Measurements from ENCODE around the gene YJEFN3. TPM values are rescaled to one million over a fixed set of nuclear protein-coding genes. Genes with fewer than 3 reads are reported as not detected.

Gene YJEFN3
- total RNA-seq, 2 donors from 2014 or later = 8.1 to 19.3 TPM

DNA sequence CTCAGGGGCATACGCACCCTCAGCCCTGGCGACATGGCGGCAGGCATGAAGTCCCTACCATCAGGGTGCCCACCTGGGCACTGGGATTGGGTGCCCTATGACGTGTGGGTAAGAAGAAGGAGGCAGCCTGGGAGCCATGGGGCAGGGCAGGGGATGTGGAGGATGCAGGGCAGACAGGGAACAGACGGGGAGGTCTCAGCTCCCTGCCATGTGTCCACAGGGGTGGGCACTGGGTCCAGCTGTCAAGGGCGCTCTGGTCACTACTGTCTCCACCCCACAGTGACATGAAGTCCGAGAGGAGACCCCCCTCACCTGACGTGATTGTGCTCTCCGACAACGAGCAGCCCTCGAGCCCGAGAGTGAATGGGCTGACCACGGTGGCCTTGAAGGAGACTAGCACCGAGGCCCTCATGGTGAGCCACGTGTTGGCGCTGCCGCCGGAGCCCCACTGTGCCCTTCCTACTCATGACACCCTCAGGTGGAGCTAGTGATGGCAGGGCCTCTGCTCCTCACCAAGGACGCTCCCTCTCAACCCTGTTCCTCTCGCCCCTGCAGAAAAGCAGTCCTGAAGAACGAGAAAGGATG, 36.6 kb upstream of the YJEFN3 start:
- 85% methylated on average over 20 of the region's 21 CpGs for WGBS

GRCh38 chr19:19493841-19494546, 34.7 kb upstream of the YJEFN3 start:
- peaks cover 6 to 16% of the 10 kb centered on the region in 2 donors for H3K36me3 ChIP-seq
- WGBS = 83% methylated on average over 15 of the region's 15 CpGs
- no peak for TF ChIP-seq POLR2AphosphoS5 (IDR thresholded peaks at IDR 0.05)
- no peak for TF ChIP-seq POLR2A (IDR thresholded peaks at IDR 0.05)
- no peak for TF ChIP-seq CTCF (IDR thresholded peaks at IDR 0.05)
- no peak overlapping the region for H3K4me3 ChIP-seq
- DNase-seq (ENCODE audit: low spot score) = no peak
- intact Hi-C loops (cut with DNase I) = loop anchor here (5.0 kb wide), 1 partner anchor 347 kb away; no protein-coding TSS in a partner anchor
- no peaks in the 10 kb centered on the region for H3K4me1 ChIP-seq (replicated peaks)
- no peaks in the 10 kb centered on the region for H3K9me3 ChIP-seq
- no peaks in the 10 kb centered on the region for H3K27me3 ChIP-seq (replicated peaks; ENCODE audit: insufficient read depth)
- no peak overlapping the region for H3K27ac ChIP-seq

More for the DNA sequence above, 36.6 kb upstream of the YJEFN3 start:
- Histone ChIP-seq H3K27ac (no peak overlapping the region), H3K36me3 (peaks cover 3 to 16% of the 10 kb centered on the region in 2 donors), H3K4me1 (replicated peaks) (no peaks in the 10 kb centered on the region), H3K27me3 (replicated peaks; ENCODE audit: insufficient read depth) (no peaks in the 10 kb centered on the region), H3K9me3 (no peaks in the 10 kb centered on the region), H3K4me3 (no peak overlapping the region)
- no peak for DNase-seq (ENCODE audit: low spot score)
- TF ChIP-seq POLR2A (IDR thresholded peaks at IDR 0.05) = no peak
- no peak for TF ChIP-seq CTCF (IDR thresholded peaks at IDR 0.05)
- no peak for TF ChIP-seq POLR2AphosphoS5 (IDR thresholded peaks at IDR 0.05)
- intact Hi-C loops (cut with DNase I) = loop anchor here (5.0 kb wide), 1 partner anchor 345 kb away; no protein-coding TSS in a partner anchor

GRCh38 chr19:19495614-19496603, 32.8 kb upstream of the YJEFN3 start:
- Histone ChIP-seq H3K9me3 (no peaks in the 10 kb centered on the region), H3K4me3 (no peak overlapping the region), H3K4me1 (replicated peaks) (no peaks in the 10 kb centered on the region), H3K27ac (no peak overlapping the region), H3K27me3 (replicated peaks; ENCODE audit: insufficient read depth) (no peaks in the 10 kb centered on the region), H3K36me3 (peaks cover 6 to 16% of the 10 kb centered on the region in 2 donors)
- 89% methylated on average over 30 of the region's 30 CpGs for WGBS
- TF ChIP-seq CTCF (IDR thresholded peaks at IDR 0.05) (no peak), POLR2AphosphoS5 (IDR thresholded peaks at IDR 0.05) (no peak), POLR2A (IDR thresholded peaks at IDR 0.05) (no peak)
- no peak for DNase-seq (ENCODE audit: low spot score)
- intact Hi-C loops (cut with DNase I) = no loop called here

- TF ChIP-seq POLR2AphosphoS5 (IDR thresholded peaks at IDR 0.05) (no peak), POLR2A (IDR thresholded peaks at IDR 0.05) (no peak), CTCF (IDR thresholded peaks at IDR 0.05) (no peak)
- H3K4me3 ChIP-seq = no peak overlapping the region
- no peak for DNase-seq (ENCODE audit: low spot score)
- H3K27me3 ChIP-seq (replicated peaks; ENCODE audit: insufficient read depth) = no peaks in the 10 kb centered on the region
- peaks cover 6 to 12% of the 10 kb centered on the region in 2 donors for H3K36me3 ChIP-seq
- no peaks in the 10 kb centered on the region for H3K9me3 ChIP-seq
- intact Hi-C loops (cut with DNase I) = no loop called here
- no peak overlapping the region for H3K27ac ChIP-seq
- H3K4me1 ChIP-seq (replicated peaks) = no peaks in the 10 kb centered on the region
- 92% methylated on average over 31 of the region's 33 CpGs for WGBS
Measured at GRCh38 chr19:19498255-19498991, 30.3 kb upstream of the YJEFN3 start.

Data from prostate gland (tissue), 2 donors.